ENCODE data around the gene DMRTA2.

The DMRTA2 gene

GRCh38 chr1:50422946-50423669 is at the start of gene DMRTA2:
Gene DMRTA2 (minus strand): TSS chr1:50423443. CDS start chr1:50421536, 1,907 bp downstream.
- peak; percentile 59 for ATAC-seq
- TF ChIP-seq ZNF8 (CRISPR knock-in tag; IDR thresholded peaks at IDR 0.05) (no peak), RARB (CRISPR knock-in tag; IDR thresholded peaks at IDR 0.05) (no peak), CSRNP3 (CRISPR knock-in tag; IDR thresholded peaks at IDR 0.05) (no peak), ZFP3 (CRISPR knock-in tag; IDR thresholded peaks at IDR 0.05) (no peak), OSR1 (CRISPR knock-in tag; IDR thresholded peaks at IDR 0.05) (no peak), CREB5 (CRISPR knock-in tag; IDR thresholded peaks at IDR 0.05; ENCODE audit: low read depth) (no peak), BACH2 (CRISPR knock-in tag; IDR thresholded peaks at IDR 0.05; ENCODE audit: borderline replicate concordance) (no peak)

GRCh38 chr1:50471967-50472366 is 48.7 kb upstream of the DMRTA2 start:
- ATAC-seq, result no peak
- no peak for TF ChIP-seq PPARA (CRISPR knock-in tag; IDR thresholded peaks at IDR 0.05; ENCODE audit: borderline replicate concordance)
- TF ChIP-seq CSDC2 (CRISPR knock-in tag; IDR thresholded peaks at IDR 0.05), result no peak
- no peak for TF ChIP-seq TCF4 (CRISPR knock-in tag; IDR thresholded peaks at IDR 0.05; ENCODE audit: borderline replicate concordance)
- TF ChIP-seq ZNF565 (CRISPR knock-in tag; conservative IDR thresholded peaks at IDR 0.05; ENCODE audit: low read depth), result no peak
- no peak for TF ChIP-seq ISL1 (CRISPR knock-in tag; IDR thresholded peaks at IDR 0.05)
- TF ChIP-seq BACH2 (CRISPR knock-in tag; IDR thresholded peaks at IDR 0.05; ENCODE audit: borderline replicate concordance), result no peak
- no peak for TF ChIP-seq OSR1 (CRISPR knock-in tag; IDR thresholded peaks at IDR 0.05)
- TF ChIP-seq CSRNP3 (CRISPR knock-in tag; IDR thresholded peaks at IDR 0.05), result no peak
- TF ChIP-seq ZFP30 (CRISPR knock-in tag; IDR thresholded peaks at IDR 0.05), result no peak
- no peak for TF ChIP-seq SNAI2 (CRISPR knock-in tag; IDR thresholded peaks at IDR 0.05)
- TF ChIP-seq TOX (CRISPR knock-in tag; IDR thresholded peaks at IDR 0.05; ENCODE audit: borderline replicate concordance), result no peak
- no peak for TF ChIP-seq ARNTL (CRISPR knock-in tag; IDR thresholded peaks at IDR 0.05; ENCODE audit: borderline replicate concordance, low read depth)
- TF ChIP-seq ZNF8 (CRISPR knock-in tag; IDR thresholded peaks at IDR 0.05), result no peak
- no peak for TF ChIP-seq ZFP3 (CRISPR knock-in tag; IDR thresholded peaks at IDR 0.05)
- TF ChIP-seq GLIS3 (CRISPR knock-in tag; IDR thresholded peaks at IDR 0.05), result no peak
- no peak for TF ChIP-seq POU6F1 (CRISPR knock-in tag; IDR thresholded peaks at IDR 0.05; ENCODE audit: borderline replicate concordance, low read depth)
- no peak for TF ChIP-seq TSHZ2 (CRISPR knock-in tag; IDR thresholded peaks at IDR 0.05)

- no peak for ATAC-seq
- TF ChIP-seq RARB (CRISPR knock-in tag; IDR thresholded peaks at IDR 0.05), result no peak
- no peak for TF ChIP-seq CSDC2 (CRISPR knock-in tag; IDR thresholded peaks at IDR 0.05)
- no peak for TF ChIP-seq SNAI2 (CRISPR knock-in tag; IDR thresholded peaks at IDR 0.05)
- no peak for TF ChIP-seq ESRRG (CRISPR knock-in tag; IDR thresholded peaks at IDR 0.05)
- TF ChIP-seq PATZ1 (CRISPR knock-in tag; IDR thresholded peaks at IDR 0.05; ENCODE audit: borderline replicate concordance), result no peak
- no peak for TF ChIP-seq CSRNP3 (CRISPR knock-in tag; IDR thresholded peaks at IDR 0.05)
- no peak for TF ChIP-seq TSHZ2 (CRISPR knock-in tag; IDR thresholded peaks at IDR 0.05)
- no peak for TF ChIP-seq ZNF565 (CRISPR knock-in tag; conservative IDR thresholded peaks at IDR 0.05; ENCODE audit: low read depth)
- no peak for TF ChIP-seq GLIS3 (CRISPR knock-in tag; IDR thresholded peaks at IDR 0.05)
These were observed 39.7 kb upstream of the DMRTA2 start for GRCh38 chr1:50462964-50463363.

Data from SK-N-SH treated with all-trans-retinoic acid at 6 μM for 48 hours (cell line).